Measurements from ENCODE around the gene P2RY2.

Gene P2RY2

GRCh38 chr11:73217131-73217809 lies 811 bp upstream of the P2RY2 start:
- TF ChIP-seq, protein P1, sequence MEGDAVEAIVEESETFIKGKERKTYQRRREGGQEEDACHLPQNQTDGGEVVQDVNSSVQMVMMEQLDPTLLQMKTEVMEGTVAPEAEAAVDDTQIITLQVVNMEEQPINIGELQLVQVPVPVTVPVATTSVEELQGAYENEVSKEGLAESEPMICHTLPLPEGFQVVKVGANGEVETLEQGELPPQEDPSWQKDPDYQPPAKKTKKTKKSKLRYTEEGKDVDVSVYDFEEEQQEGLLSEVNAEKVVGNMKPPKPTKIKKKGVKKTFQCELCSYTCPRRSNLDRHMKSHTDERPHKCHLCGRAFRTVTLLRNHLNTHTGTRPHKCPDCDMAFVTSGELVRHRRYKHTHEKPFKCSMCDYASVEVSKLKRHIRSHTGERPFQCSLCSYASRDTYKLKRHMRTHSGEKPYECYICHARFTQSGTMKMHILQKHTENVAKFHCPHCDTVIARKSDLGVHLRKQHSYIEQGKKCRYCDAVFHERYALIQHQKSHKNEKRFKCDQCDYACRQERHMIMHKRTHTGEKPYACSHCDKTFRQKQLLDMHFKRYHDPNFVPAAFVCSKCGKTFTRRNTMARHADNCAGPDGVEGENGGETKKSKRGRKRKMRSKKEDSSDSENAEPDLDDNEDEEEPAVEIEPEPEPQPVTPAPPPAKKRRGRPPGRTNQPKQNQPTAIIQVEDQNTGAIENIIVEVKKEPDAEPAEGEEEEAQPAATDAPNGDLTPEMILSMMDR (IDR thresholded peaks at IDR 0.05; ENCODE audit: control insufficient read depth, insufficient read depth, low read depth, low read length, missing control alignments) = no peak
- H3K4me3 ChIP-seq (ENCODE audit: control insufficient read depth, low read depth, low read length) = no peak overlapping the region
- no peak for DNase-seq (ENCODE audit: low read depth)

- TF ChIP-seq, protein P1 (IDR thresholded peaks at IDR 0.05; ENCODE audit: control insufficient read depth, insufficient read depth, low read depth, low read length, missing control alignments) = no peak
- DNase-seq (ENCODE audit: low read depth) = no peak
- no peak overlapping the region for H3K4me3 ChIP-seq (ENCODE audit: control insufficient read depth, low read depth, low read length)
Observed at GRCh38 chr11:73217810-73218105, 323 bp upstream of the P2RY2 start.

DNA sequence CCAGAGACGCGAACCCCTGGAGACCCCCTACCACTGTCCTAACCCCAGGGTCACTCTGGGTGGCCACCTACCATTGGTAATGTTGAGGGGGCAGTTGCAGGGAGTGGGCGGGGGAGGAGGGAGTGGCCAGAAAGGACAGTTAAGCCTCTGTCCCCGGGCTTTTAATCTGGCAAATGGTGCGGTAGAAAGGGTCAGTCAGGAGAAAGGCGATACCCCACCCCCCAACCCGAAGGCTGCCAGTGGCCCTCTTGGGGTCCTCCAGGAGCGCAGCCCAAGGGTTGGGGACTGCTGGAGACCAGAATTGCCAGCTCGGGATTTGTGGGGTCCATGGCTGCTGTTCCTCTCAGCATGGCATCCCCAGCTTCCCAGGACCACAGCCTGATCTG lies 742 bp downstream of the P2RY2 start:
- DNase-seq (ENCODE audit: low read depth) = no peak
- no peak overlapping the region; the same call in 1 of the 2 replicates for H3K4me3 ChIP-seq (ENCODE audit: control insufficient read depth, low read depth, low read length)
- TF ChIP-seq, protein P1 (IDR thresholded peaks at IDR 0.05; ENCODE audit: control insufficient read depth, insufficient read depth, low read depth, low read length, missing control alignments) = no peak

DNA sequence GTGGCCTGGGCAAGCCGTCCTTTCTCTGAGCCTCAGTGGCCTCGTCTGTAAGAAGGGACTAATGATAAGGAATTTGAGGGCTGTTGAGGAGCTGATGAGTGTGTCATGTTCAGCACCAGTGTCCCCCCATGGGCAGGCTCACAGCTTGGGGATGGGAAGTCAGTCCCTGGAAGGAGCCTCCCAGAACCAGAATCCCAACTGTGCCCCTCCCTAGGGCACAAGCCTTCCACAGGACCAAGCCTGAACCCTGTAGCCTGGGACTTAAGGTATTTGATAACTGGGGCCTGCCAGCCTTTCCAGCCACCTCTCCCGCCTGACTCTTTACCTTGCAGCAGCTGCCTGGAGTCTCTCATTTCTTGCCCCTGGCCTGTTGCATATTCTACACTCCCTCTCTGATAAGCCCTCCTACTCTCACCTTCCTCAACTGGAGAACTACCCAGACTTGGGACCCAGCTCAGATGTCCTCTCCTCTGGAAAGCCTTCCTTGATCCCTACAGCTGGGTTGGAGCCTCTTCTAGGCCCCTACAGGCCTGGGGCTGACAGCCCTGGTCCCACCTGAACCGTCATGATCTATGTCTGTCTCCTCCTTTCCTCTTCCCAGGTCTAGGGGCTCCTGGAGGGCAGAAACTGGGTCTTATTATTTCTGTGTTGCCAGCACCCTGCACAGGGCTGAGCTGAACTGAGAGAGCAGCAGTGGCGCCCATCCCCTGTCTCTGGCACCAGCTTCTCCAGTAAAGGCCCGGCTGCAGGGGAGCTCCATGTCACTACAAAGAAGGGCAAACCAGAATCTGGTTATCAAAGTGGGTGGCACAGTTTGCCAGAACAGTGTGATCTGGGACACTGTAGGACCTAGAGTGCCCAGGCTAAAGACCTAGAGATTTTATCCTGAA lies 1.6 kb downstream of the P2RY2 start:
- DNase-seq (ENCODE audit: low read depth) = no peak
- TF ChIP-seq, protein P1 (IDR thresholded peaks at IDR 0.05; ENCODE audit: control insufficient read depth, insufficient read depth, low read depth, low read length, missing control alignments) = no peak

GRCh38 chr11:73221451-73221850 lies 3.4 kb downstream of the P2RY2 start:
- no peak overlapping the region for H3K4me3 ChIP-seq (ENCODE audit: control insufficient read depth, low read depth, low read length)
- no peak for DNase-seq (ENCODE audit: low read depth)
- TF ChIP-seq, protein P1 (IDR thresholded peaks at IDR 0.05; ENCODE audit: control insufficient read depth, insufficient read depth, low read depth, low read length, missing control alignments) = no peak

More for the DNA sequence above, 1.6 kb downstream of the P2RY2 start:
- H3K4me3 ChIP-seq (ENCODE audit: control insufficient read depth, low read depth, low read length) = no peak overlapping the region

GRCh38 chr11:73221996-73222395 lies 3.9 kb downstream of the P2RY2 start:
- DNase-seq (ENCODE audit: low read depth) = no peak
- H3K4me3 ChIP-seq (ENCODE audit: control insufficient read depth, low read depth, low read length) = no peak overlapping the region
- TF ChIP-seq, protein P1 (IDR thresholded peaks at IDR 0.05; ENCODE audit: control insufficient read depth, insufficient read depth, low read depth, low read length, missing control alignments) = no peak

All from AG09309 (cell line).